Ovary (tissue), 3 donors: ENCODE data around the gene TMEM182.

Source experiments
- EP300 ChIP-seq: sonication (generic); formaldehyde crosslinking; IDR thresholded peaks from one replicate; pipeline ENCODE4 v1.6.1; 2017; ENCODE audit warnings: antibody characterized with exemption
- POLR2A ChIP-seq: fragments of 450-650 bp; IDR thresholded peaks from one replicate; pipeline ENCODE4 v1.6.1; 2017; ENCODE audit warnings: antibody characterized with exemption, mild to moderate bottlenecking, moderate library complexity
- TF ChIP-seq, protein P1 (sequence below), 3 donors: fragments of 450-650 bp in 2 of 3; fragments of 200-600 bp in 1 of 3; IDR thresholded peaks; one replicate each; pipeline versions ENCODE4 v1.5.1 to v1.8.0; 2016 to 2022; ENCODE audit warnings: antibody characterized with exemption in 3 of 3, mild to moderate bottlenecking in 1 of 3
- donor health status: DM: no; HTN: no; CAD: no.

- TF ChIP-seq, protein P1, sequence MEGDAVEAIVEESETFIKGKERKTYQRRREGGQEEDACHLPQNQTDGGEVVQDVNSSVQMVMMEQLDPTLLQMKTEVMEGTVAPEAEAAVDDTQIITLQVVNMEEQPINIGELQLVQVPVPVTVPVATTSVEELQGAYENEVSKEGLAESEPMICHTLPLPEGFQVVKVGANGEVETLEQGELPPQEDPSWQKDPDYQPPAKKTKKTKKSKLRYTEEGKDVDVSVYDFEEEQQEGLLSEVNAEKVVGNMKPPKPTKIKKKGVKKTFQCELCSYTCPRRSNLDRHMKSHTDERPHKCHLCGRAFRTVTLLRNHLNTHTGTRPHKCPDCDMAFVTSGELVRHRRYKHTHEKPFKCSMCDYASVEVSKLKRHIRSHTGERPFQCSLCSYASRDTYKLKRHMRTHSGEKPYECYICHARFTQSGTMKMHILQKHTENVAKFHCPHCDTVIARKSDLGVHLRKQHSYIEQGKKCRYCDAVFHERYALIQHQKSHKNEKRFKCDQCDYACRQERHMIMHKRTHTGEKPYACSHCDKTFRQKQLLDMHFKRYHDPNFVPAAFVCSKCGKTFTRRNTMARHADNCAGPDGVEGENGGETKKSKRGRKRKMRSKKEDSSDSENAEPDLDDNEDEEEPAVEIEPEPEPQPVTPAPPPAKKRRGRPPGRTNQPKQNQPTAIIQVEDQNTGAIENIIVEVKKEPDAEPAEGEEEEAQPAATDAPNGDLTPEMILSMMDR (IDR thresholded peaks at IDR 0.05): no peak
- TF ChIP-seq POLR2A (no peak), EP300 (no peak)
Measured at GRCh38 chr2:102782187-102782586, 20.4 kb downstream of the TMEM182 start.
